WTC11 (cell line): ENCODE measurements around the gene SAP130. TPM values are rescaled to one million over a fixed set of nuclear protein-coding genes. Genes with fewer than 3 reads are reported as not detected.

ENCODE experiments used
- ATAC-seq: fragments of 200-7000 bp; cut with Tn5 transposase; 2 replicates; pipeline ENCODE4 v1.10.0; 2021; ENCODE audit warnings: mild to moderate bottlenecking, moderate library complexity
- CTCF ChIA-PET: fragments of 300-600 bp; sonication (Branson Sonifier 250); formaldehyde crosslinking; loops from one replicate; lab custom pipeline; 2021; ENCODE audit warnings: antibody characterized with exemption; lab: Charles Lee
- POLR2A ChIA-PET: fragments of 350-600 bp; sonication (Branson Sonifier 250); formaldehyde crosslinking; loops from one replicate; lab custom pipeline; 2021; ENCODE audit warnings: antibody characterized with exemption; lab: Charles Lee
- DNase-seq: peaks from one replicate; pipeline ENCODE4 v3.0.0; 2021; ENCODE audit warnings: low spot score
- H3K27ac Mint-ChIP-seq: 2 replicates; pipeline ENCODE4 v1.8.0; 2021; ENCODE audit warnings: mixed read lengths
- H3K27me3 Mint-ChIP-seq: 2 replicates; pipeline ENCODE4 v1.8.0; 2021; ENCODE audit warnings: low read depth, mild to moderate bottlenecking, moderate library complexity, mixed read lengths
- H3K36me3 Mint-ChIP-seq: 2 replicates; pipeline ENCODE4 v1.8.0; 2021; ENCODE audit warnings: mixed read lengths
- H3K4me1 Mint-ChIP-seq: 2 replicates; pipeline ENCODE4 v1.8.0; 2022; ENCODE audit warnings: mixed read lengths
- H3K4me3 Mint-ChIP-seq: 2 replicates; pipeline ENCODE4 v1.8.0; 2021; ENCODE audit warnings: mild to moderate bottlenecking, moderate library complexity, mixed read lengths
- H3K9me3 Mint-ChIP-seq: 2 replicates; pipeline ENCODE4 v1.8.0; 2021; ENCODE audit warnings: mixed read lengths
- CBFB ChIP-seq: sonication (generic); formaldehyde crosslinking; IDR thresholded peaks from 2 replicates; pipeline ENCODE4 v1.8.1; 2022; ENCODE audit warnings: mild to moderate bottlenecking, low read depth, missing genetic modification reagents
- HMGA2 ChIP-seq: fragments of 250-450 bp; sonication (Bioruptor Pico); IDR thresholded peaks from 2 replicates; pipeline ENCODE4 v1.4.0; 2021; ENCODE audit warnings: mild to moderate bottlenecking, moderate library complexity
- MYBL2 ChIP-seq: sonication (generic); formaldehyde crosslinking; IDR thresholded peaks from 2 replicates; pipeline ENCODE4 v1.8.1; 2023; ENCODE audit warnings: mild to moderate bottlenecking, moderate library complexity, missing genetic modification reagents
- NFYB ChIP-seq: sonication (generic); formaldehyde crosslinking; conservative IDR thresholded peaks from 2 replicates; pipeline ENCODE4 v1.8.0; 2022; ENCODE audit warnings: low read depth, missing genetic modification reagents
- NR1H2 ChIP-seq: sonication (generic); formaldehyde crosslinking; IDR thresholded peaks from 2 replicates; pipeline ENCODE4 v1.9.0; 2021; ENCODE audit warnings: mild to moderate bottlenecking, moderate library complexity, missing genetic modification reagents
- NR2C2 ChIP-seq: sonication (generic); formaldehyde crosslinking; IDR thresholded peaks from 2 replicates; pipeline ENCODE4 v1.8.0; 2022; ENCODE audit warnings: mild to moderate bottlenecking, missing genetic modification reagents
- PRRX2 ChIP-seq: fragments of 250-450 bp; sonication (Bioruptor Pico); IDR thresholded peaks from 2 replicates; pipeline ENCODE4 v1.8.0; 2021; ENCODE audit warnings: mild to moderate bottlenecking
- SMAD4 ChIP-seq: sonication (generic); formaldehyde crosslinking; IDR thresholded peaks from 2 replicates; pipeline ENCODE4 v1.8.0; 2022; ENCODE audit warnings: mild to moderate bottlenecking, missing genetic modification reagents
- total RNA-seq: library from RNA; stranded (reverse); gene quantifications from 3 replicates; pipeline ENCODE4 v1.2.3, GENCODE V29; 2021
- TF ChIP-seq, protein P1 (sequence below): sonication (generic); formaldehyde crosslinking; IDR thresholded peaks from 2 replicates; pipeline ENCODE4 v1.8.0; 2022; ENCODE audit warnings: missing genetic modification reagents
- TF ChIP-seq, protein P2 (sequence below): sonication (generic); formaldehyde crosslinking; IDR thresholded peaks from 2 replicates; pipeline ENCODE4 v1.8.0; 2022; ENCODE audit warnings: mild to moderate bottlenecking, missing genetic modification reagents
- TF ChIP-seq, protein P3 (sequence below): fragments of 250-450 bp; sonication (Bioruptor Pico); IDR thresholded peaks from 2 replicates; pipeline ENCODE4 v1.9.0; 2021; ENCODE audit warnings: mild to moderate bottlenecking, borderline replicate concordance
- TF ChIP-seq, protein P4 (sequence below): sonication (generic); formaldehyde crosslinking; IDR thresholded peaks from 2 replicates; pipeline ENCODE4 v1.8.1; 2023; ENCODE audit warnings: mild to moderate bottlenecking, missing genetic modification reagents
- TF ChIP-seq, protein P5 (sequence below): sonication (generic); formaldehyde crosslinking; IDR thresholded peaks from 2 replicates; pipeline ENCODE4 v1.8.1; 2022; ENCODE audit warnings: low read depth, missing genetic modification reagents, borderline replicate concordance
- TF ChIP-seq, protein P6 (sequence below): sonication (generic); formaldehyde crosslinking; IDR thresholded peaks from 2 replicates; pipeline ENCODE4 v1.8.1; 2023; ENCODE audit warnings: mild to moderate bottlenecking, missing genetic modification reagents, moderate library complexity

Gene SAP130
- total RNA-seq, 1 experiment from 2014 or later = 45.6 TPM

DNA sequence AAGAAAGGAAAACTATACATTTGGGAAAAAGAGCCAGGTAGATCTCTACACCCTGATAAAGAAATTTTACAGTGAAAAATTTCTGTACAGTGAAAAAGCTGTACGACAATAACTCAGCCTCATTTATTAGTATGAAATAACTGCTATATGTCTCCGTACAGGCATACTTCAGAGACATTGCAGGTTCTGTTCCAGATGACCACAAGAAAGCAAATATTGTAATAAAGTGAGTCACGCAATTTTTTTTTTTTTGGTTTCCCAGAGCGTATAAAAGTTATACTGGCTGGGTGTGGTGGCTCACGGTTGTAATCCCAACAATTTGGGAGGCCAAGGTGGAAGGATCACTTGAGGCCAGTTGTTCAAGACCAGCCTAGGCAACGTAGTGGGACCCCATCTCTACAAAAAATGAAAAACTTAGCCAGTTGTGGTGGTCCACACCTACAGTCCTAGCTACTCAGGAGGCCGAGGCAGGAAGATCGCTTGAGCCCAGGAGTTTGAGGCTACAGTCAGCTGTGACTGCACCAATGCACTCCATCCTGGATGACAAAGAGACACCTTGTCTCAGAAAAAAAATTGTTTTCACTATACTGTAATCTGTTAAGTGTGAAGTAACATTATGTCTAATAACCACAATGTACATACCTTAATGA, 113.9 kb downstream of the SAP130 start:
- Mint-ChIP-seq H3K4me3 (no peak overlapping the region), H3K27ac (no peak overlapping the region), H3K9me3 (peaks cover 6% of the 10 kb centered on the region), H3K36me3 (no peaks in the 10 kb centered on the region), H3K4me1 (no peaks in the 10 kb centered on the region), H3K27me3 (no peaks in the 10 kb centered on the region)
- TF ChIP-seq NR1H2 (no peak), MYBL2 (CRISPR knock-in tag) (no peak), HMGA2 (no peak), CBFB (CRISPR knock-in tag) (no peak), SMAD4 (CRISPR knock-in tag) (no peak), NR2C2 (CRISPR knock-in tag) (no peak), NFYB (CRISPR knock-in tag) (no peak), PRRX2 (CRISPR knock-in tag) (no peak)
- TF ChIP-seq, protein P1, sequence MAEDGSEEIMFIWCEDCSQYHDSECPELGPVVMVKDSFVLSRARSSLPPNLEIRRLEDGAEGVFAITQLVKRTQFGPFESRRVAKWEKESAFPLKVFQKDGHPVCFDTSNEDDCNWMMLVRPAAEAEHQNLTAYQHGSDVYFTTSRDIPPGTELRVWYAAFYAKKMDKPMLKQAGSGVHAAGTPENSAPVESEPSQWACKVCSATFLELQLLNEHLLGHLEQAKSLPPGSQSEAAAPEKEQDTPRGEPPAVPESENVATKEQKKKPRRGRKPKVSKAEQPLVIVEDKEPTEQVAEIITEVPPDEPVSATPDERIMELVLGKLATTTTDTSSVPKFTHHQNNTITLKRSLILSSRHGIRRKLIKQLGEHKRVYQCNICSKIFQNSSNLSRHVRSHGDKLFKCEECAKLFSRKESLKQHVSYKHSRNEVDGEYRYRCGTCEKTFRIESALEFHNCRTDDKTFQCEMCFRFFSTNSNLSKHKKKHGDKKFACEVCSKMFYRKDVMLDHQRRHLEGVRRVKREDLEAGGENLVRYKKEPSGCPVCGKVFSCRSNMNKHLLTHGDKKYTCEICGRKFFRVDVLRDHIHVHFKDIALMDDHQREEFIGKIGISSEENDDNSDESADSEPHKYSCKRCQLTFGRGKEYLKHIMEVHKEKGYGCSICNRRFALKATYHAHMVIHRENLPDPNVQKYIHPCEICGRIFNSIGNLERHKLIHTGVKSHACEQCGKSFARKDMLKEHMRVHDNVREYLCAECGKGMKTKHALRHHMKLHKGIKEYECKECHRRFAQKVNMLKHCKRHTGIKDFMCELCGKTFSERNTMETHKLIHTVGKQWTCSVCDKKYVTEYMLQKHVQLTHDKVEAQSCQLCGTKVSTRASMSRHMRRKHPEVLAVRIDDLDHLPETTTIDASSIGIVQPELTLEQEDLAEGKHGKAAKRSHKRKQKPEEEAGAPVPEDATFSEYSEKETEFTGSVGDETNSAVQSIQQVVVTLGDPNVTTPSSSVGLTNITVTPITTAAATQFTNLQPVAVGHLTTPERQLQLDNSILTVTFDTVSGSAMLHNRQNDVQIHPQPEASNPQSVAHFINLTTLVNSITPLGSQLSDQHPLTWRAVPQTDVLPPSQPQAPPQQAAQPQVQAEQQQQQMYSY (CRISPR knock-in tag) = no peak
- TF ChIP-seq, protein P2, sequence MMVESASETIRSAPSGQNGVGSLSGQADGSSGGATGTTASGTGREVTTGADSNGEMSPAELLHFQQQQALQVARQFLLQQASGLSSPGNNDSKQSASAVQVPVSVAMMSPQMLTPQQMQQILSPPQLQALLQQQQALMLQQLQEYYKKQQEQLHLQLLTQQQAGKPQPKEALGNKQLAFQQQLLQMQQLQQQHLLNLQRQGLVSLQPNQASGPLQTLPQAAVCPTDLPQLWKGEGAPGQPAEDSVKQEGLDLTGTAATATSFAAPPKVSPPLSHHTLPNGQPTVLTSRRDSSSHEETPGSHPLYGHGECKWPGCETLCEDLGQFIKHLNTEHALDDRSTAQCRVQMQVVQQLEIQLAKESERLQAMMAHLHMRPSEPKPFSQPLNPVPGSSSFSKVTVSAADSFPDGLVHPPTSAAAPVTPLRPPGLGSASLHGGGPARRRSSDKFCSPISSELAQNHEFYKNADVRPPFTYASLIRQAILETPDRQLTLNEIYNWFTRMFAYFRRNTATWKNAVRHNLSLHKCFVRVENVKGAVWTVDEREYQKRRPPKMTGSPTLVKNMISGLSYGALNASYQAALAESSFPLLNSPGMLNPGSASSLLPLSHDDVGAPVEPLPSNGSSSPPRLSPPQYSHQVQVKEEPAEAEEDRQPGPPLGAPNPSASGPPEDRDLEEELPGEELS (CRISPR knock-in tag) = no peak
- TF ChIP-seq, protein P3, sequence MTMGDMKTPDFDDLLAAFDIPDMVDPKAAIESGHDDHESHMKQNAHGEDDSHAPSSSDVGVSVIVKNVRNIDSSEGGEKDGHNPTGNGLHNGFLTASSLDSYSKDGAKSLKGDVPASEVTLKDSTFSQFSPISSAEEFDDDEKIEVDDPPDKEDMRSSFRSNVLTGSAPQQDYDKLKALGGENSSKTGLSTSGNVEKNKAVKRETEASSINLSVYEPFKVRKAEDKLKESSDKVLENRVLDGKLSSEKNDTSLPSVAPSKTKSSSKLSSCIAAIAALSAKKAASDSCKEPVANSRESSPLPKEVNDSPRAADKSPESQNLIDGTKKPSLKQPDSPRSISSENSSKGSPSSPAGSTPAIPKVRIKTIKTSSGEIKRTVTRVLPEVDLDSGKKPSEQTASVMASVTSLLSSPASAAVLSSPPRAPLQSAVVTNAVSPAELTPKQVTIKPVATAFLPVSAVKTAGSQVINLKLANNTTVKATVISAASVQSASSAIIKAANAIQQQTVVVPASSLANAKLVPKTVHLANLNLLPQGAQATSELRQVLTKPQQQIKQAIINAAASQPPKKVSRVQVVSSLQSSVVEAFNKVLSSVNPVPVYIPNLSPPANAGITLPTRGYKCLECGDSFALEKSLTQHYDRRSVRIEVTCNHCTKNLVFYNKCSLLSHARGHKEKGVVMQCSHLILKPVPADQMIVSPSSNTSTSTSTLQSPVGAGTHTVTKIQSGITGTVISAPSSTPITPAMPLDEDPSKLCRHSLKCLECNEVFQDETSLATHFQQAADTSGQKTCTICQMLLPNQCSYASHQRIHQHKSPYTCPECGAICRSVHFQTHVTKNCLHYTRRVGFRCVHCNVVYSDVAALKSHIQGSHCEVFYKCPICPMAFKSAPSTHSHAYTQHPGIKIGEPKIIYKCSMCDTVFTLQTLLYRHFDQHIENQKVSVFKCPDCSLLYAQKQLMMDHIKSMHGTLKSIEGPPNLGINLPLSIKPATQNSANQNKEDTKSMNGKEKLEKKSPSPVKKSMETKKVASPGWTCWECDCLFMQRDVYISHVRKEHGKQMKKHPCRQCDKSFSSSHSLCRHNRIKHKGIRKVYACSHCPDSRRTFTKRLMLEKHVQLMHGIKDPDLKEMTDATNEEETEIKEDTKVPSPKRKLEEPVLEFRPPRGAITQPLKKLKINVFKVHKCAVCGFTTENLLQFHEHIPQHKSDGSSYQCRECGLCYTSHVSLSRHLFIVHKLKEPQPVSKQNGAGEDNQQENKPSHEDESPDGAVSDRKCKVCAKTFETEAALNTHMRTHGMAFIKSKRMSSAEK (CRISPR knock-in tag) = no peak
- TF ChIP-seq, protein P4, sequence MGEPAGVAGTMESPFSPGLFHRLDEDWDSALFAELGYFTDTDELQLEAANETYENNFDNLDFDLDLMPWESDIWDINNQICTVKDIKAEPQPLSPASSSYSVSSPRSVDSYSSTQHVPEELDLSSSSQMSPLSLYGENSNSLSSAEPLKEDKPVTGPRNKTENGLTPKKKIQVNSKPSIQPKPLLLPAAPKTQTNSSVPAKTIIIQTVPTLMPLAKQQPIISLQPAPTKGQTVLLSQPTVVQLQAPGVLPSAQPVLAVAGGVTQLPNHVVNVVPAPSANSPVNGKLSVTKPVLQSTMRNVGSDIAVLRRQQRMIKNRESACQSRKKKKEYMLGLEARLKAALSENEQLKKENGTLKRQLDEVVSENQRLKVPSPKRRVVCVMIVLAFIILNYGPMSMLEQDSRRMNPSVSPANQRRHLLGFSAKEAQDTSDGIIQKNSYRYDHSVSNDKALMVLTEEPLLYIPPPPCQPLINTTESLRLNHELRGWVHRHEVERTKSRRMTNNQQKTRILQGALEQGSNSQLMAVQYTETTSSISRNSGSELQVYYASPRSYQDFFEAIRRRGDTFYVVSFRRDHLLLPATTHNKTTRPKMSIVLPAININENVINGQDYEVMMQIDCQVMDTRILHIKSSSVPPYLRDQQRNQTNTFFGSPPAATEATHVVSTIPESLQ (CRISPR knock-in tag) = no peak
- TF ChIP-seq, protein P5, sequence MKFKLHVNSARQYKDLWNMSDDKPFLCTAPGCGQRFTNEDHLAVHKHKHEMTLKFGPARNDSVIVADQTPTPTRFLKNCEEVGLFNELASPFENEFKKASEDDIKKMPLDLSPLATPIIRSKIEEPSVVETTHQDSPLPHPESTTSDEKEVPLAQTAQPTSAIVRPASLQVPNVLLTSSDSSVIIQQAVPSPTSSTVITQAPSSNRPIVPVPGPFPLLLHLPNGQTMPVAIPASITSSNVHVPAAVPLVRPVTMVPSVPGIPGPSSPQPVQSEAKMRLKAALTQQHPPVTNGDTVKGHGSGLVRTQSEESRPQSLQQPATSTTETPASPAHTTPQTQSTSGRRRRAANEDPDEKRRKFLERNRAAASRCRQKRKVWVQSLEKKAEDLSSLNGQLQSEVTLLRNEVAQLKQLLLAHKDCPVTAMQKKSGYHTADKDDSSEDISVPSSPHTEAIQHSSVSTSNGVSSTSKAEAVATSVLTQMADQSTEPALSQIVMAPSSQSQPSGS (CRISPR knock-in tag) = no peak
- TF ChIP-seq, protein P6, sequence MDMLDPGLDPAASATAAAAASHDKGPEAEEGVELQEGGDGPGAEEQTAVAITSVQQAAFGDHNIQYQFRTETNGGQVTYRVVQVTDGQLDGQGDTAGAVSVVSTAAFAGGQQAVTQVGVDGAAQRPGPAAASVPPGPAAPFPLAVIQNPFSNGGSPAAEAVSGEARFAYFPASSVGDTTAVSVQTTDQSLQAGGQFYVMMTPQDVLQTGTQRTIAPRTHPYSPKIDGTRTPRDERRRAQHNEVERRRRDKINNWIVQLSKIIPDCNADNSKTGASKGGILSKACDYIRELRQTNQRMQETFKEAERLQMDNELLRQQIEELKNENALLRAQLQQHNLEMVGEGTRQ = no peak
- DNase-seq (no peak), ATAC-seq (no peak)
- ChIA-PET CTCF (interaction anchor here (0.7 kb wide), 1 partner anchor 13 kb away, joined by 3 read pairs; no protein-coding TSS in a partner anchor), POLR2A (no interaction called here)
